Right atrium auricular region (tissue), 2 donors: ENCODE data around the gene CDK19. TPM values are rescaled to one million over a fixed set of nuclear protein-coding genes. Genes with fewer than 3 reads are reported as not detected.
"Not testable (repeated sequence)": the region's sequence is repeated elsewhere in the genome, so short reads cannot be mapped to it uniquely, and the experiment has no call there.

Experiments
- DNase-seq: peaks from one replicate; pipeline ENCODE4 v3.0.0-alpha.2; 2019; ENCODE audit warnings: low spot score
- H3K27ac ChIP-seq, 2 donors: fragments of 200-600 bp; sonication (generic); 1 replicate in 1 of 2; 2 replicates in 1 of 2; pipeline ENCODE4 v1.5.1; 2016 to 2019
- H3K27me3 ChIP-seq, 2 donors: fragments of 200-600 bp; sonication (generic); one replicate each; pipeline versions ENCODE4 v1.5.1 to v1.6.0; 2017 to 2019
- H3K36me3 ChIP-seq: fragments of 200-600 bp; sonication (generic); one replicate; pipeline ENCODE4 v1.5.1; 2016
- H3K4me1 ChIP-seq, 2 donors: fragments of 200-600 bp; sonication (generic); one replicate each; pipeline versions ENCODE4 v1.5.1 to v1.6.0; 2017 to 2019
- H3K4me3 ChIP-seq, 2 donors: fragments of 200-600 bp; sonication (generic); 1 replicate in 1 of 2; 2 replicates in 1 of 2; pipeline ENCODE4 v1.5.1; 2017 to 2019; ENCODE audit warnings: mild to moderate bottlenecking in 1 of 2, moderate library complexity in 1 of 2
- H3K9me3 ChIP-seq, 2 donors: fragments of 200-600 bp; sonication (generic); one replicate each; pipeline ENCODE4 v1.5.1; 2019
- CTCF ChIP-seq, 2 donors: fragments of 200-600 bp; sonication (generic); IDR thresholded peaks; one replicate each; pipeline ENCODE4 v1.5.1; 2019; ENCODE audit warnings: antibody characterized with exemption in 2 of 2
- total RNA-seq, 2 donors: library from RNA; depleted of rRNA; stranded (reverse); fragments of >200 nt; gene quantifications; one replicate each; pipeline ENCODE4 v1.1.0, GENCODE V29; 2016

CDK19 gene
- total RNA-seq, 2 donors from 2014 or later: 5.7 to 6.3 TPM

- H3K9me3 ChIP-seq: peaks cover 0 to 2% of the 10 kb centered on the region in 2 donors
- no peak overlapping the region for H3K4me3 ChIP-seq
- TF ChIP-seq CTCF (IDR thresholded peaks at IDR 0.05): no peak
These were observed 66.8 kb downstream of the CDK19 start for GRCh38 chr6:110748453-110748852.

GRCh38 chr6:110746680-110747079, 68.6 kb downstream of the CDK19 start:
- H3K36me3 ChIP-seq: no peaks in the 10 kb centered on the region
- H3K4me3 ChIP-seq: no peak overlapping the region
- peaks cover 0 to 6% of the 10 kb centered on the region in 2 donors for H3K4me1 ChIP-seq
- H3K9me3 ChIP-seq: peaks cover 4 to 20% of the 10 kb centered on the region in 2 donors
- TF ChIP-seq CTCF (IDR thresholded peaks at IDR 0.05): no peak
- no peak overlapping the region for H3K27ac ChIP-seq
- no peaks in the 10 kb centered on the region for H3K27me3 ChIP-seq
- no peak for DNase-seq

More at GRCh38 chr6:110748453-110748852, 66.8 kb downstream of the CDK19 start:
- peaks cover 0 to 6% of the 10 kb centered on the region in 2 donors for H3K4me1 ChIP-seq
- H3K27ac ChIP-seq: no peak overlapping the region
- DNase-seq: no peak
- H3K27me3 ChIP-seq: no peaks in the 10 kb centered on the region
- H3K36me3 ChIP-seq: no peaks in the 10 kb centered on the region

GRCh38 chr6:110744991-110745390, 70.3 kb downstream of the CDK19 start:
- no peak overlapping the region for H3K4me3 ChIP-seq
- H3K27ac ChIP-seq: no peak overlapping the region
- H3K27me3 ChIP-seq: no peaks in the 10 kb centered on the region
- peaks cover 7 to 30% of the 10 kb centered on the region in 2 donors for H3K9me3 ChIP-seq
- H3K36me3 ChIP-seq: no peaks in the 10 kb centered on the region
- TF ChIP-seq CTCF (IDR thresholded peaks at IDR 0.05): no peak
- H3K4me1 ChIP-seq: peaks cover 0 to 6% of the 10 kb centered on the region in 2 donors
- no peak for DNase-seq

GRCh38 chr6:110742552-110742951, 72.7 kb downstream of the CDK19 start:
- H3K9me3 ChIP-seq: peaks cover 7 to 30% of the 10 kb centered on the region in 2 donors

GRCh38 chr6:110741517-110741916, 73.8 kb downstream of the CDK19 start:
- no peak for TF ChIP-seq CTCF (IDR thresholded peaks at IDR 0.05)
- no peak for DNase-seq
- no peaks in the 10 kb centered on the region for H3K27me3 ChIP-seq
- no peak overlapping the region for H3K27ac ChIP-seq
- H3K4me1 ChIP-seq: no peaks in the 10 kb centered on the region
- H3K9me3 ChIP-seq: peaks cover 7 to 30% of the 10 kb centered on the region in 2 donors
- H3K36me3 ChIP-seq: no peaks in the 10 kb centered on the region
- no peak overlapping the region for H3K4me3 ChIP-seq

More at GRCh38 chr6:110742552-110742951, 72.7 kb downstream of the CDK19 start:
- not testable (repeated sequence) for H3K27me3 ChIP-seq, H3K27ac ChIP-seq, H3K4me1 ChIP-seq, DNase-seq, H3K4me3 ChIP-seq, H3K36me3 ChIP-seq

GRCh38 chr6:110738899-110739365, 76.3 kb downstream of the CDK19 start:
- no peaks in the 10 kb centered on the region for H3K4me1 ChIP-seq
- no peak overlapping the region for H3K27ac ChIP-seq
- no peak overlapping the region for H3K4me3 ChIP-seq
- peaks cover 7 to 30% of the 10 kb centered on the region in 2 donors for H3K9me3 ChIP-seq
- H3K27me3 ChIP-seq: no peaks in the 10 kb centered on the region
- H3K36me3 ChIP-seq: no peaks in the 10 kb centered on the region
- no peak for DNase-seq
- no peak for TF ChIP-seq CTCF (IDR thresholded peaks at IDR 0.05)
